Hematopoietic multipotent progenitor cell (in vitro differentiated cells): ENCODE measurements around the gene PITPNB. TPM values are rescaled to one million over a fixed set of nuclear protein-coding genes. Genes with fewer than 3 reads are reported as not detected.

ENCODE experiments used
- DNase-seq, 3 donors: peaks; one replicate each; pipeline ENCODE4 v3.0.0-alpha.2; 2011 to 2015; ENCODE audit warnings: low read depth in 2 of 3, low spot score in 2 of 3
- total RNA-seq: library from RNA; depleted of rRNA; stranded (reverse); fragments of >200 nt; gene quantifications from one replicate; pipeline ENCODE4 v1.2.3, GENCODE V29; 2012

Gene PITPNB
- total RNA-seq, 1 donor = 11.6 TPM

DNA sequence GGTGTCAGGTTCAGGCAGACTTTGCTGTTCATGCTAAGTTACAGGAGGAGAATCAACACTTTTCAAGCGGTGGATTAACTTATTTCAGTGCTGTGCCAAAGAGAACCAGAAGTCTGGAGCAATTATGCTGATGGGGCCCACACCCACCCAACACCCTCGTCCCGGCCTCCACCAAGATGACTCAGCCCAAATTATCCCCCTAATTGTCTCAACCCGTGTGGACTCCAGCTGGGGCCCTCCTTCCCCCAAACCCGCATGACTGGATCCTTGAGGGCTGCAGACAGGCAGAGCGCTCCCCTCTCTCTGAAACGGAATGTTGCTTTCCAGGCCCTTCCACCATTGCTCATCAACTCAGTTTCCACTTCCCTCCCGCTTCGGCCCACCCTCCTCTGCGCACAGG is 82.9 kb downstream of the PITPNB start:
- peak in 1 of 3 donors; percentile 9 for DNase-seq

GRCh38 chr22:27835446-27835845 is 83.6 kb downstream of the PITPNB start:
- no peak for DNase-seq

- DNase-seq = no peak
These were observed 84.5 kb downstream of the PITPNB start for GRCh38 chr22:27834364-27835185.

- DNase-seq = no peak
These were observed 85.3 kb downstream of the PITPNB start for GRCh38 chr22:27833803-27834202.

- no peak for DNase-seq
These were observed 86.5 kb downstream of the PITPNB start for GRCh38 chr22:27832606-27833005.

GRCh38 chr22:27829620-27830019 is 89.4 kb downstream of the PITPNB start:
- DNase-seq = no peak

- DNase-seq = peak in 1 of 3 donors; percentile 31
These were observed 91.2 kb downstream of the PITPNB start for GRCh38 chr22:27827604-27828587.

DNA sequence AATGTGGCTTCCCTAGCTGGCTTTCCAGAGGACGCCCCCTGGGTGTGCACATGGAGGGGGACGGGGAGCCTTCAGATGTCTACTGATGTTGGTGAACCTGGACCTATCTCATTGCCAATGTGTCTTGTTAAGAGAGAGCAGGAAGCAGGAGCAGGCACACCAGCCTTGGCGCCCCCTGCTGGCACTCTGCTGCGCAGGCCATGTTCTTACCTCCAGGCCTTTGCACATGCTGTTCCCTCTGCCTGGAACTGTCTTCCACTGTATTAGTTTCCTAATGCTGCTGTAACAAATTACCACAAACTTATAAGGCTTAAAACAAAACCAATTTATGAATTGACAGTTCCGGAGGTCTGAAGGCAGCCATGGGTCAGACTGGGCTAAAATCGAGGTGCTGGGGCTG is 93.9 kb downstream of the PITPNB start:
- no peak for DNase-seq

GRCh38 chr22:27823221-27823620 is 95.8 kb downstream of the PITPNB start:
- DNase-seq = no peak

GRCh38 chr22:27820896-27821866 is 97.9 kb downstream of the PITPNB start:
- DNase-seq = no peak

- DNase-seq = no peak
These were observed 102.5 kb downstream of the PITPNB start for GRCh38 chr22:27816552-27816951.

GRCh38 chr22:27815826-27816530 is 103.1 kb downstream of the PITPNB start:
- DNase-seq = no peak

GRCh38 chr22:27814993-27815392 is 104.1 kb downstream of the PITPNB start:
- DNase-seq = no peak

DNA sequence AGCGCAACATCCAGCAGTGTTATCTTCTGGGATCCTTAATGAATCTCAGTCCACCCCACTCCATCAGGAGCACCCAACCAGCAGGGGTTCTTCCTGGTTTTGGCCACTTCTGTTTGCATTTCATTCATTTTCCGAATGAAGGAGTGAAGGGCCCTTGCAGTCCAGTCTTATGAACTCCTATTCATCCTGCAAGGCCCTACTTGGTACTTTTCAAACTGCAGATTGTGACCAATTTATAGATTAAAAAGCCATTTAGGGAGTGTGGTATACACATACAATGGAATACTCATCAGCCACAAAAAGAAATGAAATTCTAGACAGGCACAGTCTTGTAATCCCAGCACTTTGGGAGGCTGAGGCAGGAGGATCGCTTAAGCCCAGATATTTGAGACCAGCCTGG is 107.3 kb downstream of the PITPNB start:
- DNase-seq = no peak

GRCh38 chr22:27810609-27811151 is 108.4 kb downstream of the PITPNB start:
- DNase-seq = no peak

DNA sequence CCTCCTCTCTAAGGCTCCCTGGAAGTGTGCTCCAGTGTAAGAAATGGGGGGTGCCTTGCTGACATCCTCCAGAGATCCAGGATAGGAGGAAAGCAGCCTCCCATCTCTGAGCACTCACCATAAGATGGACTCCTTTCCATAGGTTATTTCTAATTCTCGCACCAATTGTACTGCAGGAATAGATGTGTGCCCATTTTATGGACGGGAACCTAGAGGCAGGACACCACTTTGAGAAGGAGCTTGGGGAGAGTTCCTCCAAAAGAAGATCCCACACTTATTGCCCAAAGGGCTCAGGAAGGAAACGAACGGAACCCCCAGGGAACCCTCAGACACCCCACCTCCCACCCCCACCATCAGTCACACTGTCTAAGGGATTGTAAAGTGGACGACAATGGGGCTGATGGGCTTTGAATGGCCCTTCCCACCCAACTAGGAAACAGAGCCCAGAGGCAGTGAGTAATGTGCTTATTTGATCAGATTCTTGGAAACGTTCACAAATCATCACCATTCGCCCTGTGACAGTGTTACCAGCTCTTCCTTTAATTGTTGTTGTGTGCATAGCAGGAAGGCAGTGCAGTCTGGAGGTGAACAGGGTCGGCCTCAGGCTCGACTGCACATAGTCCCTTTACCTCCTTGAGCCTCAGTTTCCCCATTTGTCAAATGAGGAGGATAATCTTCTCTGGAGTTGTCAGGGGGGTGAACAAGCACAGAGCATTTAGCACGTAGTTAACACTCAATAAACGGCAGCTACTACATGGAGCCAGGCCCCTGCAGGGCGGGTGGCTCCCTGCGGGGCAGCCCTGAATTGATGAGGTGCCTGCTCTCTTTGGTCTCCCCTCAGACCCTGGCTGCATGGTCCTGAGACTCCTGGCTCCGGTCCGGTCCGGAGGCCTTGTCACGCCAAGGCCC is 109.1 kb downstream of the PITPNB start:
- no peak for DNase-seq

DNA sequence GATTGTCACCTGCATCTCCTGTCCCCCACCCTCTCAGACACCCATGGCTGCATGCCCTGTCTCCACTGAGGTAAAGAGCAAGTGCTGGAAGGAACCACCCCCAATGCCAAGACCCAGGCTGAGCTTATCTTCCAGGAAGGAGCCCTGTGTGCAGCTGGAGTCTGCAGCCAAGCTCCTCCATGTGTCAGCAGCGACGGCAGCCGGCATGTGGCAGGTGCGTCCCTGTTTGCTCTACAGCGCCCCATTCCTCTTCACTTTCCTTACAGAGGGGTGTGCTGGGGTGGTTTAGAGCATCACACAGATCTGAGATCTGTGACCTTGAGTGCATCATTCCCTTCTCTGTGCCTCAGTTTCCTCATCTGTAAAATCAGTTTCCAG is 109.8 kb downstream of the PITPNB start:
- DNase-seq = peak in 2 of 3 donors; percentile 59 to 86

- DNase-seq = no peak
These were observed 110.4 kb downstream of the PITPNB start for GRCh38 chr22:27808451-27809225.
